HG02571 (cell line): ENCODE results near the gene NAP1L1.

ENCODE experiments used
- ATAC-seq: cut with Tn5 transposase; IDR thresholded peaks from one replicate; pipeline ENCODE4 v1.9.1; 2021; ENCODE audit warnings: mild to moderate bottlenecking, moderate library complexity; ENCODE audit not compliant: unreplicated experiment

The NAP1L1 gene, protein sequence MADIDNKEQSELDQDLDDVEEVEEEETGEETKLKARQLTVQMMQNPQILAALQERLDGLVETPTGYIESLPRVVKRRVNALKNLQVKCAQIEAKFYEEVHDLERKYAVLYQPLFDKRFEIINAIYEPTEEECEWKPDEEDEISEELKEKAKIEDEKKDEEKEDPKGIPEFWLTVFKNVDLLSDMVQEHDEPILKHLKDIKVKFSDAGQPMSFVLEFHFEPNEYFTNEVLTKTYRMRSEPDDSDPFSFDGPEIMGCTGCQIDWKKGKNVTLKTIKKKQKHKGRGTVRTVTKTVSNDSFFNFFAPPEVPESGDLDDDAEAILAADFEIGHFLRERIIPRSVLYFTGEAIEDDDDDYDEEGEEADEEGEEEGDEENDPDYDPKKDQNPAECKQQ

DNA sequence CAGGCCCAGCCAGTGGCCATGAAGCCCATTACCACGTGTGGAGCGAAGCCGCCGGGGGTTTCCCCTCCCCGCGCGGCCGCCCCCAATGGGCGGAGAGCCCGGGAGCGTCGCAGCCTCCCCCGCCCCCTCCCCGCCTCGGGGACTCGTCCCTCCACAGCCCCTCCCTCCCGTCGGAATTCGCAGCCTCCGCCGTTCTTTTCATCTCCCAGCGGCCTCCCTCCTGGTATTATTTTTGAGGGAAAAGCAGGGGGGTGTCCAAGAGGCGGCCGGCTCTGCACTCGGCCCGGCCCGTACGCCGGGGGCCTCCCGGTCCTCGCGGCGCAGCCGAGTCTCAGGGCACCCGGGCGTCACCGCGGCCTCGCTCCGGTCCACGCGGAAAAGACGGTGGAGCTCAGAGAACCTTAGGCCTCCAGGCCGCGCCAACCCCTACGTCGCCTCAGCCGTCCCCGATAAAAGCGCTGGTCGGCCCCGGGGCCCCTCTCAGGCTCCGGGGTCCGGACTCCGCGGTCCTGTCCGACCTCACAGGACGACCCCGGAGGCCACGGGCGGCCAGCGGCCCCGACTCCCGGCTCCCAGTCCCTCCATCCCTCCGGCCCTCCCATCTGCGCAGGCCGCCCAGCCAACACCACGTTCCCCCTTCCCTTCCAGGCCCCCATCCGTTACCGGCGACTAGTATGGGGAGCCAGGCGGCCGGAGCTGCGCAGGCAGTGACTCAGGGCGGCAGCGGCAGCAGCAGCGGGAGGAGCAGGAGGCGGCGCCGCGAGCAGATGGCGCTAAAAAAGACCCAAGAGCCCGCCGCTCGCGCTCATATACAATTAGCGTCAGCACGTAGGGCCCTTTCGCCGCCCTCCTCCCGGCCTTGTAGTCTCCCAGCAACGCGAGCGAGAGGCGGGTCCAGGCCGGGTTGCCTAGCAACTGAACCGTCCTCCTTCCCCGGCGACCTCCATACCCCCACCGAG lies at the start of gene NAP1L1:
Gene NAP1L1 (minus strand): TSS at position 782 of the 959 bp plus-strand sequence. CDS start 10,466 bp downstream, outside the sequence.
- peak; percentile 94 for ATAC-seq

DNA sequence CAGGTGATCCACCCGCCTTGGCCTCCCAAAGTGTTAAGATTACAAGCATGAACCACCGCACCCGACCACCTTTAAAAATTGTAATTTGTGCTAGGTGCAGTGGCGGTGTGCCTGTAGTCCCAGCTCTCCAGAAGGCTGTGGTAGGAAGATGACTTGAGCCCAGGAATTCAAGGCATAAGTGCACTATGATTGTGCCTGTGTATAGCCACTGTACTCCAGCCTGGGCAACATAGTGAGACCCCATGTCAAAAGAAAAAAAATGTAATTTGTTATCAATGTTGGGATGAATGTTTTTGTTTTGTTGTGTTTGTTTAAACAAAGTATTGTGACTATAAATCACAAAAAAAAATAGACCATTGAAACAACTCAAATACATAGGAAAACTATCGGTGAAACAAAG lies 43.1 kb upstream of the NAP1L1 start:
- ATAC-seq: no peak

DNA sequence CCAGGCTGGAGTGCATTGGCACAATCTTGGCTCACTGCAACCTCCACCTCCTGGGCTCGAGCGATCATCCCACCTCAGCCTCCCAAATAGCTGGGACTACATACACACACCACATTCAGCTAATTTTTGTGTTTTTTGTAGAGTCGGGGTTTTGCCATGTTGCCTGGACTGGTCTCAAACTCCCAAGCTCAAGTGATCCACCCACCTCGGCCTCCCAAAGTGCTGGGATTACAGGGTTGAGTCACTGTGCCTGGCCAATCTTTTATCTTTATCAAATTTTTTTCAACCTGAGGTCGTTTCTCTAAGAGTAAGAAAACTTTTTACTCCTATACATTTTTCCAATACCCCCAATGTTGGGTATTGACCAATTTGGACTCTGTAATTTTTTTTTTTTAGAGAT lies 40.0 kb upstream of the NAP1L1 start:
- no peak for ATAC-seq

DNA sequence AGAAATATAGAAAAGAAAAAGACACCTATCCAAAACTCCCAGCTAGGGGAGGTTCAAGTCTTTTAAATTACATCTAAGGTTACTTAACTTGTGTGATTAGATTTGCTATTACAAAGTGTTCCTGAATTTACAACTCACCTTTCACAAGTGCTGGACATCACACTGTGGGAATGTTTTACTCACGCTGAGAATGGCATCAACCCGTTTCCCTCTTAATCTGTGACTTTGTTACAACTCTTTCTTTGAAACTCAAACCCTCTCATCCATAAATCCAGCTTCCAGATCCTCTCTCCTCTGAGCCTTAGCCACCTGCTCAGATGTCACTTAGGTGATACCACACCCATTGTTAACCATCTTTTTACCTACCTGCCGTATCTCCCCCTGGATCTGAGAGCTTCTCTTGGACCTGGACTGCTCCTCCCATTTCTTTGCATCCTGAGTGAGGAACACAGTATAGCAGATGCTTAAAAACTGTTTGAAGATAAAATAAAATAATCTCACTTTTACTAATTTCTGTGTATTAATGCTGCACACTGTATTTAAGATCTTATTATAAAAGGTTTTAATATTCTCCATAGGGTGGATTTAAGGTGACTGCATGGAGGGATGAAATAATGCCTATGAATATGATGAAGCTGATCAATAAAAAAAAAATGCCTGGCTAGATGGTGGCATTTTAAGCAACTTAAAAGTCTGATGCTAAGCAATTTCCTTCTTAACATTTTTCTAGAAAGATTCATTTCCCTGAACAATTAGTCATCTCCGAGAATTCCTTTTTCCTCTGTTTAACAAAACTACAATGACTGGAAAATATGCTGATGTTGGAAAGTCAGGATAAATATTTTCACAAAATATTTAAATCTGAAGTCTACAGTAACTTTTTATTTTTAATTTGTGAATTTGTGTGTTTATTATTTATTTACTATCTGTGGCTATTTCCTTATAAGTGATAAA lies 39.1 kb upstream of the NAP1L1 start:
- no peak for ATAC-seq

DNA sequence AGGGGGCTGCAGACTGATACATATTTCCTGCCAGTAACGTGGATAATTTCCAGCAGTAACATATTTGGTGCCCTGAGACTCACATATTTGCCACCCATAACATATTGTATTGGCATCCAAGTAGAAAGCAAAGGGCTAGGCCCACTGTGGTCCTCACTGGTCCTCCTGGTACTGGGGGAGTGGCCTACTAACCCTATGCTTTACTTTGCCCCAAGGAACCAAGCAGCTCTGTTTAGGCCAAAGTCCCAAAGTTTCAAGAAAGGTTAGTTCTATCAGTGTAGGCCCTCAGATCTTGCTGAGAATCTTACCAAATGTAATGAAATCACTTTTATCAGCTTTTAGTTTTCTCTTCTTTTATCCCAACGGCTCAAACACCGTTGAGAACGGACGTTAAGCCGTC lies 35.4 kb upstream of the NAP1L1 start:
- no peak for ATAC-seq

DNA sequence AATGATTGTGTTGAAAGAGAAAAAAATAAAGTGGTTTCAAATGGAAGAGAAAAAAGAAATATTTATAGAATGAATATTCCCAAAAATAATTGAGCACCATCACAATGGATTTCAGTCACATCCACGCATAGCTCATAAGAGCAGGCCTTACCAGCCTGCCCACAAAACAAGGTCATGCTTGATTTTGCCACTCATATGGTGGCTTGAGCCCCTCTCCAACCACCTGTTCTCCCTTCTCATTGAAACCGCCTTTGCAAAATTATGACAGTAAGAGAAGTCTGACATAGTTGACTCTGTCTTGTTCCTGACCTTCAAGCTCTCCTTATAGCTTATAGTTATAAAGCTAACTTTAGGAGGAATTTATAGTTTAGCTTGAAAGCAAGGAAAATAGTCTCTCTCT lies 33.3 kb upstream of the NAP1L1 start:
- no peak for ATAC-seq

DNA sequence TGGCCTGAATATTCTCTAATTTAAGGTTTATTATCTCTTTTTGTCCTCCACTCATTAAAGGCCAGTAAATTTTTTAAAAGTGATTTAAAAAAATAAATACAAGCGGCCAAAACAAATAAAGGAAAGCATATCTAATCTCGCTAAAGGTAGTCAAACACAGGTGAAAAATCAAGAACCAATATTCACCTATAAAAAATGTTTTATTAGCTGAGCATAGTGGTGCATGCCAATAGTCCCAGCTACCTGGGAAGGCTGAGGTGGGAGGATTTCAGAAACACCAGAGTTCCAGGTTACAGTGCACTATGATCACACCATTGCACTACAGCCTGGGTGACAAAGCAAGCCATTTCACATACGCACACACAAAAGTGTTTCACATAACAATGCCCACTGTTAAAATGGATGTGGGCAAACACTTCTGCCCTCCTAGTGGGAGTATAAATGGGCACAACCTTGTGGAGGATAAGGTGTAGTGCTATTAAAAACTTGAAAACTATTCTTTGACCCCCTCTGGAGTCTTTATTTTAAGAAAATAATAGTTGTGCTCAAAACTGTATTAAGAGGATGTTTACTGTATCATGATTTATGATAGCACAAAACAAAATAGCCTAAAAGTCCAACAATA lies 32.7 kb upstream of the NAP1L1 start:
- ATAC-seq: no peak

DNA sequence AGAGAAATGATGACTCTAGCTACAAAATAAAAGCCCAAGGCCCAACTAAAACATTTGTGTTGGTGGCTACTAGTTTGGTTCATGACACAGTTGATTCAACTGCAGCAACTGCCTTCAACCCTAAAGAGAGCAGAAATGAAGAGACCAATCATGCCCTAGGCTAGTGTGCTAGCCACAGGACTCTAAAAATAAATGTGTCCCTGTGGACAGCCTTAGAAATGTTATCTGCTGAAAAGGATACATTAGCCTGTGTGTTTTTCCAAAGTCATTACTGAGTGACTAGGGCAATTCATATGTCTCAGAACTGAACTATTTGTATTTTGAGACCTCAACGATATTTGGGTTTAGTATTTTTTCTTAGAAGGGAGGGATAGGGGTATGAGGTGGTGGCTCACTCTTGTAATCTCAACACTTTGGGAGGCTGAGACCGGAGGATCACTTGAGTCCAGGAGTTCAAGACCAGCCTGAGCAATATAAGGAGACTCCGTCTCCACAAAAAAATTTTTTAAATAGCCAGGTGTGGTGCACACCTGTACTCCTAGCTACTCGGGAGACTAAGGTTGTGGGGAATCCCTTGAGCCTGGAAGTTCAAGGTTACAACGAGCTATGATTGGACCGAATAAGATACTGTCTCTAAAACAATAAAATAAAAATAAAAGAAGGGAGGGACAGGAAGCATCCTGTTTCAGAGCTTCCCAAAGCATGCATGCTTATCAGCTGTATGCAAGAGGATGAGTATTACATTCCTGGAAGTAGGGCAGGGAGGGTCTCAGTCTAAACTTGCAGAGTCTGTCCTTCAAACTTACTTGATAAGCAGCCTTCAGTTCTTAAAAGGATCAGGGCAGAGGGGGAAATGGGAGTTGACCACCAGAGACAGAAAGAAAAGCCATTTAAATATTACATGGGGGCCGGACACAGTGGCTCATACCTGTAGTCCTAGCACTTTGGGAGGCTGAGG lies 29.6 kb upstream of the NAP1L1 start:
- ATAC-seq: no peak

DNA sequence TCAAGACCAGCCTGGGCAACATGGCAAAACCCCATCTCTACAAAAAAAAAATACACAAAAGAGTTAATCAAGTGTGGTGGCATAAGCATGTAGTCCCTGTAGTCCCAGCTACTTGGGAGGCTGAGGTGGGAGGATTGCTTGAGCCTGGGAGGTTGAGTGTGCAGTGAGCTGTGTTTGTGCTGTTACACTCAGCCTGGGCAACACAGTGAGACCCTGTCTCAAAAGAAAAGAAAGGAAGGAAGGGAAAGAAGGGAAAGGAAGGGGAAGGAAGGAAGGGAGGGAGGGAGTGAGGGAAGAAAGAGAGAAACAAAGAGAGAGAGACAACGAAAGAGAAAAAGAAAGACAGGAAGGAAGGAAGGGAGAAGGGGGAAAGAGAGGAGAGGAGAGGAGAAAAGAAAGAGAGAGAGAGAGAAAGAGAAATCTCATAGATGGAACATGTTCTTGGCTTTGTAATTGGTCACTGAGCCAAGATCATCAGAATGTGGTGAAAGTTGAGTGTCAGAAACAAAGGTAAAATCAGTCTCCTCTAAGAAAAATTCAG lies 26.8 kb upstream of the NAP1L1 start:
- ATAC-seq: no peak

DNA sequence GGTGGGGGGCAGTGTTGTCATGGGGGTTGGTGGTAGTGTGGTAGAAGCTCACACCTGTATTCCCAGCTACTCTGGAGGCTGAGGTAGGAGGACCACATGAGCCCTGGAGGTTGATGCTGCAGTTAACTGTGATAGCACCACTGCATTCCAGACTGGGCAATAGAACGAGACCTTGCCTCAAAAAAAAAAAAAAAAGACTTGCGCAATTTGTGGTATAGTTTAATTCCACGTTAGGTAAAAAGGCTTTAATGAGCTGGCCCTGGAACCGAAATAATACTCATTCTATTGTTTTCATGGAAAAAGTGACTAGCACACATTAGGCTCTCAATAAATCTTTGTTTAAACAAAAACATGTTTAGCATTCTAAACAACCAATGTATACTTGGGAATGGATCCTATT lies 25.4 kb upstream of the NAP1L1 start:
- no peak for ATAC-seq

DNA sequence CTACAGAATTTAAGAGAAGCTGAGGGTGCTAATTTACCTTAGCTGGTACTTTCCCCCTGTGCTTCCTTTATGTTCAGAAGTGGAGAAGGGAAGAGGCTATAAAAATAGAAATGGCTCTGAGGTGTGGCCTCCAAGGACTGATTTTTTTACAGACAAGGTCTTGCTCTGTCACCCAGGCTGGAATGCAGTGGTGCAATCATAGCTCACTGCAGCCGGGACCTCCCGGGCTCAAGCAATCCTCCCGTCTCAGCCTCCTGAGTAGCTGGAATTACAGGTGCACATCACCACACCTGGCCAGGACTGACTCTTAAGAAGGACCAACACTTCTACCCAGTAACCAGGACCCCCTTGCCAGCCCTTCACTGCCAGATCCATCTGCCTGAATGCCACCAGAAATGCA lies 23.9 kb upstream of the NAP1L1 start:
- no peak for ATAC-seq

DNA sequence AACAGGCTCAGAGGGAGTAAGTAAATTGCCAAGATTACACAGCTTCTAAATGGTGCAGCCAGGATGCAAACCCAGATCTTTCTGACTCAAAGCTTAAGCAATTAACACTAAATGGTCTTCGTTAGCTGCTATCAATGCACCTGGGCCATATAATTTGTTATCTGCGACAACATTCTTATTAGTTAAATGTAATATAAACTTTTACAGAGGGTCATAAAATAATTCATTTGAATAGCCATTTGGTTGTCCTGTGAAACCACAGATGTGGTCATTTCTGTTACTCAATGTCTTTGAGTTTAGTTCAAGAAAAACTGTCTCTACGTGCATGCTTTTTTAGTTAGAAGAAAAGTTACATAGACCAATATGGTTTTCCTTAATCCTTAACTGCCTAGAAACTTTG lies 22.1 kb upstream of the NAP1L1 start:
- ATAC-seq: no peak

DNA sequence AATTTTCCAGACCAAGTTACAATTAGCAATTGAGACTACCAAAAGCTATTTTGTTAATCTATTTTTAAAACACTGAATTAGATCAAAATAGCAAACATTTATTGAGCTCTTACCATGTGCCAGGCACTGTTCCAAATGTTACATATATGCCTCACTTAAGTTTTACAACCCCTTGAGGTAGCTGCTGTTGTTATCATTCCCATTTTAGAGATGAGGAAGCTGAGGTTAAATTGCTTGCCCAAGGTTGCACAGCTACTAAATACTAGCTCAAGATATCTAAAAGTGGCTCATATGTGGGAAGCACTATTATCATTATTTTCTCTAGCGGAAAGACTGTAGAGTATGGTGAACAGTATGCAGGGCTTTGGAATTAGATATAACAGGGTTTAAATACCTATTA lies 19.5 kb upstream of the NAP1L1 start:
- ATAC-seq: no peak

DNA sequence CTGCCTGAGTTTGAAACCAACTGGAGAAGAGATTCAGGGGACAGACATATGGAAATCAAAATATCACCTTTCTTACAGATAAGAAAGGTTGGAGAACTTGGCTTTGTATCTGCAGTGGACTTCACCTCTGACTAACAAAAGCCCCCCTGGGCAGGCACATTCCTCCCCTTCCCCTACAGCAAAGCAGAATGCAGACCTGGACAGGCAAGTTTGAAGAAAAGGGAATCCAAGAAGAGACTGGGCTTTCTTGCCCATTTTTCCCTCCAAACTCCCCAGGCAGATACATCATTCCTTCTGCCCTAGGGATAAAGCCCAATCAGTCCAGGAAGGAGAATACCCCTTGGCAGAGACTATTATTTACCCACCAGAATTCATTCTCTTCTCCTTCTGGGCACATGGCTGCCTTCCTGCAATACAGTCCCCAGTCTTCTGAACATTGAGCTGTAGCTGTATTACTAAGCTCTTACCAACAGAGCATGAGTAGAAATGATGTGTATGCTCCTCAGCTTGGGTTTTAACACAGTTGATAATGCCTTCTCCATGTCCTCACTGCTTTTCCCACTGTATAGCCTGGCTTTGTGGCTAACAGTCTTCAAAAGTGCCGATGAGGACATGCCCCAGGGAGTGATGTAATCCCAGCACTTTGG lies 17.4 kb upstream of the NAP1L1 start:
- ATAC-seq: no peak

DNA sequence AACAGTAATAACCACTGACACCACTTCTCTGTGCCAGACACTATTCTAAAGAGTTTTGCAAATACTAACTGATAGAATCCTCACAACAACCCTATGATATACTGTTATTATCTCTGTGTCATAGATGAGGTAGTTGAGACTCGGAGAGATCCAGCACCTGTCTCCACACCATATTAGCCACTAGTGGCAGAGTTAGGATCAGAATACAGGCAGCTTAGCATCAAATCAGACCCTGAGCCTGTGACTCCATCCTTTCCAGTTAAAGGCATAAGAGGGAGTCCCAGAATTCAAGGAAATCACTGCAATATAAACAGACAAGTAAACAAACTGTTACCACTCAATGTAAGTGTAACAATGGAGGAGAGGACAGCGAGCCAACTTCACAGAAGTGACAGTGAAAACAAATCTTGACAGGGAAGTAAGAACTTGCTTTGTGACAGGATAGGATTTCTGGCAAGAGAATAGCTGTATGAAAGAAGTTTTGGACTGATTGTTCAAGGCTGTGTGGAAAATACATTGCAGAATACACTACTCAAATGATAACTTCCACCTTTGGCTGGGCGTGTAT lies 11.7 kb upstream of the NAP1L1 start:
- ATAC-seq: no peak

DNA sequence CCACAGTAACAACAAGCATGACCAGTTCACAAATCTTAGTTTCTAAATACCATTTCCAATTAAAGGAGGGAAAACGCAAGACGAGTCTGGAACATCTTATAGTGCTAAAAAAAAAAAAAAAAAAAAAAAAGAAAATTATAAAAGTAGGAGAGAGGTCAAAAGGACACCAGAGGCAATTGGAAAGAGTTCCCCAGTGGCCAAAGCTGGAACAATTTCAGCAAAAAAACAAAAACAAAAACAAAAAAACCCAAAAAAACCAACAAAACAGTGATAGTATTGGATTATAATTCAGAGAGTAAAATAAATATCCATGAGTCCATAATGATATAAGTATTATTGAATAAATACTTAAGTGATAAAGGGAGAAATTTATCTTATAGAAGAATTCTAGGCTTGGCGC lies 10.3 kb upstream of the NAP1L1 start:
- no peak for ATAC-seq

DNA sequence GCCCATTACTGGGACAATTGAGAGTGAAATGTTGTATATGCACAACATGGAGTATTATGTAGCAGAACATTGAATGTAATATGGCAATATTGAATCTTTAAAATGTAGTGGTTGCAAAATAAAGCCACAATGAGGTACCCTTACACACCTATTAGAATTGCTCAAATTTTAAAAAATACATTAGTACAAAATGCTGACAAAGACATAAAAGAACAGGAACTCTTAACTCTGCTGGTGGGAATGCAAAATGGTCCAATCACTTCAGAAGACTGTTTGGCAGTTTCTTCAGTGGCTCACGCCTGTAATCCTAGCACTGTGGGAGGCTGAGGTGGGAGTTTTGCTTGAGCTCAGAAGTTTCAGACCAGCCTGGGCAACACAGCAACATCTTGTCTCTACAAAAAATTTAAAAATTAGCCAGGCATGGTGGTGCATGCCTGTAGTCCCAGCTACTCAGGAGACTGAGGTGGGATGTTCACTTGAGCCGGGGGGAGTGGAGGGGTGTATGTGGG lies 6.8 kb upstream of the NAP1L1 start:
- ATAC-seq: no peak

DNA sequence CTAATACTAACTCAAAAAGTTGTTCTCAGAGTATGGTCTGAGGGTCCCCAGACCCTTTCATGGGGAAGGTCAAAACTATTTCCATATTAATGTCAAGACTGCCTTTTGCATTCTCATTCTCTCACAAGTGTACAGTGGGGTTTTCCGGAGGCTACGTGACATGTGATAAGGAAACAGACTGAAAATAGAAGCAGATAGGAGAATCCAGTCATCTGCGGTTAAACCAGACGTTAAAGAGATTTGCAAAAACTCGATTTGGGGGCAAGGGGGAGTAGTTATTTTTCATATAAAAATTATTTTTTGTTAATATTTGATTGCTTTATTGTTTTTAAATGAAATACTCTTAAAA lies 1.0 kb upstream of the NAP1L1 start:
- ATAC-seq: no peak
